ENCODE data around the gene RPA1. TPM values are rescaled to one million over a fixed set of nuclear protein-coding genes. Genes with fewer than 3 reads are reported as not detected.

The RPA1 gene
- total and polyA plus RNA-seq, 9 of the 15 experiments (the other 6 are each of a cell fraction or from before 2014, with no cell fraction given): 25.2 to 125 (median 47.4) TPM

DNA sequence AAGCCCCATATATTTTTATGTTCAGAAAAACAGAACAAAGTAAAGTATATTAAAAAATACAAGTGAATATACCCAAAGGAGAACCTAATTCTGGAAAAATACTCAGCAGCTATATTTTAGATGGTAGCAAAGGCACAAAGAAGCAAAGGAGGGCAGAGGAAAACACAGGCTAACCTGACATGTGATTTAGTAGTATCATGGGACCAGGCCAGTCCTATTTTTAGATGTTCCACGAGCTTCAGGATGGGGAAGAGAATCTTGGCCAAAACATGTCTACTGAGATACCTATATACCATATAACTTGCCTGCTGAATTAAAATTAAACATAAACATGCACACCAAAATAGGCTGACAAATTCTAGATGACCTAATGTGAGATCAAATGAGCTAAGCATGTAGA, 33.0 kb upstream of the RPA1 start:
- no peak overlapping the region for H3K4me3 ChIP-seq
- FAIRE-seq: no peak
- no peak for TF ChIP-seq OTX1 (CRISPR knock-in tag; IDR thresholded peaks at IDR 0.05)
- no peak for TF ChIP-seq GATA2 (CRISPR knock-in tag; IDR thresholded peaks at IDR 0.05)
- TF ChIP-seq MEF2D (tag; conservative IDR thresholded peaks at IDR 0.05; ENCODE audit: low read depth): 0 out of 2 replicates have a peak, but pooled peaks have one; percentile 54
- TF ChIP-seq, protein P1, sequence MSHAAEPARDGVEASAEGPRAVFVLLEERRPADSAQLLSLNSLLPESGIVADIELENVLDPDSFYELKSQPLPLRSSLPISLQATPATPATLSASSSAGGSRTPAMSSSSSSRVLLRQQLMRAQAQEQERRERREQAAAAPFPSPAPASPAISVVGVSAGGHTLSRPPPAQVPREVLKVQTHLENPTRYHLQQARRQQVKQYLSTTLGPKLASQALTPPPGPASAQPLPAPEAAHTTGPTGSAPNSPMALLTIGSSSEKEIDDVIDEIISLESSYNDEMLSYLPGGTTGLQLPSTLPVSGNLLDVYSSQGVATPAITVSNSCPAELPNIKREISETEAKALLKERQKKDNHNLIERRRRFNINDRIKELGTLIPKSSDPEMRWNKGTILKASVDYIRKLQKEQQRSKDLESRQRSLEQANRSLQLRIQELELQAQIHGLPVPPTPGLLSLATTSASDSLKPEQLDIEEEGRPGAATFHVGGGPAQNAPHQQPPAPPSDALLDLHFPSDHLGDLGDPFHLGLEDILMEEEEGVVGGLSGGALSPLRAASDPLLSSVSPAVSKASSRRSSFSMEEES (CRISPR knock-in tag; IDR thresholded peaks at IDR 0.05): peak; percentile 1; the same call in 1 of the 2 replicates
- intact Hi-C loops (cut with micrococcal nuclease) (no loop called here), in situ Hi-C loops (cut with MboI) (no loop called here)
- H3K27ac ChIP-seq (ENCODE audit: extremely low read depth, low read depth, low read length): no peak overlapping the region
- H4K20me1 ChIP-seq (replicated peaks; ENCODE audit: control insufficient read depth, insufficient read depth, low read length): no peaks in the 10 kb centered on the region
- DNase-seq (ENCODE audit: extremely low read depth in 1 of 4, low spot score in 3 of 4): no peak
- ChIA-PET POLR2A (interaction anchor here (0.7 to 1.2 kb wide), 3 partner anchors 32 to 122 kb away, joined by 3 to 5 read pairs (median 3); no protein-coding TSS in a partner anchor), CTCF (ENCODE audit: low intra/inter-chr PET ratio) (no interaction called here)
- H3K9me3 ChIP-seq (replicated peaks; ENCODE audit: control insufficient read depth, insufficient read depth, low read depth, low read length): no peaks in the 10 kb centered on the region
- H3K36me3 ChIP-seq (ENCODE audit: control insufficient read depth, insufficient read depth, low read length): peaks cover 19% of the 10 kb centered on the region; the same call in 2 of the 3 replicates
- H3K27me3 ChIP-seq (ENCODE audit: control insufficient read depth in 2 of 2, insufficient read depth in 2 of 2, low read length in 2 of 2): no peaks in the 10 kb centered on the region
- no peak for ATAC-seq
- BruUV-seq (replicated peaks): no TSS peak
- 7% methylated on average over 1 of the region's 1 CpG for WGBS (ENCODE audit: insufficient coverage, low coverage, missing lambda C conversion rate)
- no peak overlapping the region for H2AFZ ChIP-seq (ENCODE audit: low read depth, low read length)
- no peak overlapping the region for H3K4me2 ChIP-seq (ENCODE audit: insufficient read depth, low read length)
- peaks cover 22 to 23% of the 10 kb centered on the region in 2 experiments; a peak in 4 of 5 replicates for H3K4me1 ChIP-seq (replicated peaks in 1 of 2; ENCODE audit: control insufficient read depth in 2 of 2, insufficient read depth in 2 of 2, low read length in 2 of 2)
- no peak overlapping the region for H3K9ac ChIP-seq (ENCODE audit: insufficient read depth in 1 of 2, low read depth in 2 of 2, low read length in 2 of 2)
- no peaks in the 10 kb centered on the region for H3K9me1 ChIP-seq (ENCODE audit: control insufficient read depth, insufficient read depth, low read length)
- no peaks in the 10 kb centered on the region for H3K79me2 ChIP-seq (ENCODE audit: control insufficient read depth, insufficient read depth, low read length)
